ENCODE measurements around the gene STT3B.

- TF ChIP-seq POLR2A (IDR thresholded peaks at IDR 0.05) (no peak), CTCF (IDR thresholded peaks at IDR 0.05) (no peak)
Observed at GRCh38 chr3:31559872-31560534, 27.3 kb downstream of the STT3B start.
